ENCODE results near the gene ZRANB1.

DNA sequence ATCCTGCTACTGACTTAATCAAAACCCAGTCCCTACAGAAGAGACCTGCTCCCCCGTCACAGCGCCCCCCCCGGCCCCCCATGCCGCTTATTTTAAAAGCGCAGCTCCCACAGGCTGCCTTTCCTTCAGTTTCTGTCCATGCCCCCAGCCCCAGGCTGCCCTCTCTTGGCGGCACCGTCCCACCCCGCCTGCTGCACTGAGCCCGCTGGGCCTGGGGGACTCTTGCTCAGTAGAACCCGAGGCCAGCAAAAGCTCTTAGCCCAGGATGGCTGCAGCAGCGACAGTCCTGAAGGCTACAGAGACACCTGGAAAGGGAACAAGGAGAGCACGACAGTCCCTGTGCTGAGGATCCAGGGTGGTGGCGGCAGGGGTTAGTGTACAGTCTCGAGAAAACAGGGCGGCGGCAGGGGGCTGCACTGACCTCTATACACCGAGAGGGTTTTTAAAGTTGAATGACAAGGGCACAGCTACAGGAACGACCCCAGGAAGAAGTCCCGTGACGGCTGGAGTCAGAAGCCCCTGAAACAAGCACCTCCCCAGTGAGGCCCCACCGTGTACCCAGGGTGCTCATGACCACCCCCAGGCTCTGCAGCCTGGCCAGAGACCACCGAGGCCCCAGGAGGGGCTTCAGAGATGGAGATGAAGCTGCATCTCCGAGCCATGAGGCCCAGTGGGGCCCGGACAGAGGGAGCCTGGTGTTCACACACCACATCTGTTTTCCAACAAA, 54.4 kb downstream of the ZRANB1 start:
- TF ChIP-seq, protein P1, sequence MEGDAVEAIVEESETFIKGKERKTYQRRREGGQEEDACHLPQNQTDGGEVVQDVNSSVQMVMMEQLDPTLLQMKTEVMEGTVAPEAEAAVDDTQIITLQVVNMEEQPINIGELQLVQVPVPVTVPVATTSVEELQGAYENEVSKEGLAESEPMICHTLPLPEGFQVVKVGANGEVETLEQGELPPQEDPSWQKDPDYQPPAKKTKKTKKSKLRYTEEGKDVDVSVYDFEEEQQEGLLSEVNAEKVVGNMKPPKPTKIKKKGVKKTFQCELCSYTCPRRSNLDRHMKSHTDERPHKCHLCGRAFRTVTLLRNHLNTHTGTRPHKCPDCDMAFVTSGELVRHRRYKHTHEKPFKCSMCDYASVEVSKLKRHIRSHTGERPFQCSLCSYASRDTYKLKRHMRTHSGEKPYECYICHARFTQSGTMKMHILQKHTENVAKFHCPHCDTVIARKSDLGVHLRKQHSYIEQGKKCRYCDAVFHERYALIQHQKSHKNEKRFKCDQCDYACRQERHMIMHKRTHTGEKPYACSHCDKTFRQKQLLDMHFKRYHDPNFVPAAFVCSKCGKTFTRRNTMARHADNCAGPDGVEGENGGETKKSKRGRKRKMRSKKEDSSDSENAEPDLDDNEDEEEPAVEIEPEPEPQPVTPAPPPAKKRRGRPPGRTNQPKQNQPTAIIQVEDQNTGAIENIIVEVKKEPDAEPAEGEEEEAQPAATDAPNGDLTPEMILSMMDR (IDR thresholded peaks at IDR 0.05), result no peak
- TF ChIP-seq POLR2A (IDR thresholded peaks at IDR 0.05), result no peak

Measured in gastroesophageal sphincter (tissue), 3 donors.